Thyroid gland (tissue), 4 donors: Measurements from ENCODE around the gene TGFA. TPM values are rescaled to one million over a fixed set of nuclear protein-coding genes. Genes with fewer than 3 reads are reported as not detected.
A peak's percentile ranks its signal among the peaks of the same experiment; 100 is the strongest.

Source experiments
- DNase-seq, 2 donors: peaks; one replicate each; pipeline ENCODE4 v3.0.0-alpha.2; 2019
- H3K27ac ChIP-seq, 3 donors: fragments of 200-600 bp; sonication (generic); 1 replicate in 2 of 3; 2 replicates in 1 of 3; pipeline ENCODE4 v1.5.1; 2016 to 2019; ENCODE audit warnings: mild to moderate bottlenecking in 1 of 3, moderate library complexity in 1 of 3
- H3K27me3 ChIP-seq: fragments of 200-600 bp; sonication (generic); one replicate; pipeline ENCODE4 v1.5.1; 2019
- H3K36me3 ChIP-seq, 2 donors: fragments of 200-600 bp; sonication (generic); one replicate each; pipeline ENCODE4 v1.5.1; 2016 to 2019
- H3K4me1 ChIP-seq, 2 donors: fragments of 200-600 bp; sonication (generic); one replicate each; pipeline ENCODE4 v1.5.1; 2017 to 2019
- H3K4me3 ChIP-seq, 3 donors: fragments of 200-600 bp; sonication (generic); replicated peaks in 1 of 3; 1 replicate in 2 of 3; 2 replicates in 1 of 3; pipeline ENCODE4 v1.5.1; 2016; ENCODE audit warnings: mild to moderate bottlenecking in 1 of 3
- H3K9me3 ChIP-seq: fragments of 200-600 bp; sonication (generic); one replicate; pipeline ENCODE4 v1.5.1; 2017
- CTCF ChIP-seq, 6 experiments: fragments of 200-600 bp in 3 of 6; fragments of 450-650 bp in 3 of 6; sonication (generic) in 3 of 6; IDR thresholded peaks; one replicate each; pipeline ENCODE4 v1.5.1; 2016 to 2019; ENCODE audit warnings: antibody characterized with exemption in 6 of 6, mild to moderate bottlenecking in 2 of 6, inconsistent platforms in 1 of 6, moderate library complexity in 1 of 6
- POLR2A ChIP-seq, 2 donors: fragments of 450-650 bp; IDR thresholded peaks; one replicate each; pipeline ENCODE4 v1.6.1; 2017; ENCODE audit warnings: antibody characterized with exemption in 2 of 2, mild to moderate bottlenecking in 2 of 2, moderate library complexity in 1 of 2
- WGBS, 2 donors: methylation state at CpG; one replicate each; pipeline ENCODE4 v1.1.5; 2017; 5-methylcytosine and 5-hydroxymethylcytosine counted together
- intact Hi-C: fragments of 100-400 bp; cut with DNase I; formaldehyde crosslinking; loops from one replicate; pipeline ENCODE4 v1.15.1; 2023
- total RNA-seq, 4 donors: library from RNA; depleted of rRNA; stranded (reverse); fragments of >200 nt; gene quantifications; one replicate each; pipeline ENCODE4 v1.2.3, GENCODE V29; 2016

TGFA gene
- total RNA-seq, 4 donors from 2014 or later: 12.9 to 23.0 (median 18.6) TPM

- intact Hi-C loops: no loop called here
These were observed 49.7 kb downstream of the TGFA start for GRCh38 chr2:70503896-70504295.

DNA sequence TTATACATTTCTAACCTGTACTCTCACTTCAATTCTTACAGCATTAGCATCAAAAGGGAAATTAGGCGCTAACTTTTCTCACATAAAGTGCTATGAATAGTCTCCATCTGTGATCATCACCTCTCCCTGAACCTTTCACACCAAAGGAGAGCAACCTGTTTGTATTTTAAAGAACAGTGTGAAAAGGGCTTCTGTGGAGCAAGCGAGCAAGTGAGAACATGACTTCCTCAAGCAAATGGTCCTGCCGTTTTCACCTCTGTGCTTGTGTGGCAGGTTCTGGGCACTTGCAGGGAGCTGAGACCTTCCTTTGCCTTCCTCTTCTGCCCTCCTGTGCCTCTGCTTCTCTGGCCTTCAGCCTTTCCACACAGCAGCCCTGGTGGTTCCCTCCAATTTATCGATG lies 51.9 kb downstream of the TGFA start:
- Histone ChIP-seq H3K27me3 (no peaks in the 10 kb centered on the region), H3K4me1 (peaks cover 20 to 23% of the 10 kb centered on the region in 2 donors), H3K4me3 (no peak overlapping the region), H3K36me3 (no peaks in the 10 kb centered on the region), H3K27ac (no peak overlapping the region), H3K9me3 (no peaks in the 10 kb centered on the region)
- intact Hi-C loops: no loop called here
- TF ChIP-seq POLR2A (IDR thresholded peaks at IDR 0.05): no peak
- TF ChIP-seq CTCF (IDR thresholded peaks at IDR 0.05): no peak
- WGBS, 2 donors: 79 to 82% methylated on average over 4 of the region's 4 CpGs
- DNase-seq: no peak

More at GRCh38 chr2:70503896-70504295, 49.7 kb downstream of the TGFA start:
- Histone ChIP-seq H3K9me3 (no peaks in the 10 kb centered on the region), H3K27me3 (no peaks in the 10 kb centered on the region), H3K4me3 (no peak overlapping the region), H3K36me3 (no peaks in the 10 kb centered on the region), H3K27ac (no peak overlapping the region), H3K4me1 (peaks cover 2 to 3% of the 10 kb centered on the region in 2 donors)
- 87 to 94% methylated on average over 4 of the region's 4 CpGs for WGBS, 2 donors
- TF ChIP-seq CTCF (IDR thresholded peaks at IDR 0.05) (no peak), POLR2A (IDR thresholded peaks at IDR 0.05) (no peak)
- no peak for DNase-seq

DNA sequence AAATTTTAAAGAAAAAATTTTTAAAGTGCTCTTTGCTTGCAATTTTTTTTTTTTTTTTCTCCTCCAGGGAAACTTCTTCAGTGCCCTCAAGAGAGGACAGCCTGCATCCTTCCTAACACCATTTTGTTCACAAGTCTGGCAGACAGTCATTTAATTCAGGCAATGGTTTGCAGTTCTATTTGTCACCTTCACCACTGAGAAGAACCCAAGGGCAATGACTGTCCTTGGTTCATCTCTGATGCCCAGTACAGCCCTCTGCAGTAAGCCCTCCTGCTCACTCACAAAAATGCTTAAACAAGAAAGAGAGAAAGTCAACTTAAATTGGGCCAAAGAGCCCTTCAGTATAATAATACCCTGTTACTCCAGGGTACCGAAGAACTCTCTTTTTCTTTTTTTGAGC lies 52.4 kb downstream of the TGFA start:
- Histone ChIP-seq H3K4me1 (peaks cover 20 to 23% of the 10 kb centered on the region in 2 donors), H3K9me3 (no peaks in the 10 kb centered on the region), H3K4me3 (no peak overlapping the region), H3K36me3 (no peaks in the 10 kb centered on the region), H3K27ac (no peak overlapping the region), H3K27me3 (no peaks in the 10 kb centered on the region)
- DNase-seq: no peak
- TF ChIP-seq CTCF (IDR thresholded peaks at IDR 0.05) (no peak), POLR2A (IDR thresholded peaks at IDR 0.05) (no peak)
- intact Hi-C loops: no loop called here
- 89 to 91% methylated on average over 1 of the region's 1 CpG for WGBS, 2 donors

DNA sequence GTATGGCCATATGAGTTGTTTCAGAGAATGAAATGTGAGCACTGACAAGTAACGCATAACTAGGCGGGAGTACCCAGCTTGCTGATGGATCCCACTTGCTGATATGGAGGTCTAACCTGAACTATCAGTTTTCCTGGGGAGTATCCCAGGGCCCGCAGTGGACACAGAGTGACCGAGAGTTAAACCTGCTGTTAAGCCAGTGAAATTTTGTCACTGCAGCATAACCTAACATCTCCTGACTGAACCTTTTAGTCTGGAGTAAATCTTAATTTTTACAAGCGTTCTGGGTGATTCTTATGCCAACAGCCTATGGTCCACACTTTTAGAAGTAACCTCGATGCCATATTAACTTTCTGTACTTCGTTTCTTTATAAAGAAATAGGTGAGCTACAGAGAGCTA lies 54.4 kb downstream of the TGFA start:
- no peaks in the 10 kb centered on the region for H3K36me3 ChIP-seq
- H3K9me3 ChIP-seq: no peaks in the 10 kb centered on the region
- H3K27me3 ChIP-seq: no peaks in the 10 kb centered on the region
- intact Hi-C loops: no loop called here
- WGBS, 2 donors: 93 to 97% methylated on average over 7 of the region's 7 CpGs
- H3K4me1 ChIP-seq: peaks cover 20 to 26% of the 10 kb centered on the region in 2 donors
- peak overlapping the region in 2 of 3 donors; percentile 69 to 75 for H3K27ac ChIP-seq
- H3K4me3 ChIP-seq: no peak overlapping the region
- TF ChIP-seq CTCF (IDR thresholded peaks at IDR 0.05) (no peak), POLR2A (IDR thresholded peaks at IDR 0.05) (no peak)
- DNase-seq: no peak

DNA sequence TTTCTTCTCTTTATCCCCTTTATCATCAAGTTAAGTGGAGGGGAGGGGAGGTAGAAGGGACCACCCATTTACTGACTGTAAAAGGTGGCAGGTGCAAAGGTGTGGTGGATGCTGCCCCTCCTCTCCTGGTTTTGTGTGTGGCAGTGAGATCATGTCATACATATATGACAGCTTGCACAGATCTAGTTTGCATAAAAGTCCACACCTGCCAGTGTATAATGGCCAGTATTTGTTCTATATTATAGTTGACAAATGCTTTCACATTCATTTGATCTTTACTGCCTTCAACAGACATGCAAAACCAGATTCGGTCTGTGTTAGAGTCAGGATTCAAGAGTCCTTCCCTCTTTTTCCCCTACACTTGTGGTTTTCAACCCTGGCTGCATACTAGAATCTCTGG lies 55.1 kb downstream of the TGFA start:
- TF ChIP-seq CTCF (IDR thresholded peaks at IDR 0.05) (no peak), POLR2A (IDR thresholded peaks at IDR 0.05) (no peak)
- H3K27me3 ChIP-seq: no peaks in the 10 kb centered on the region
- 90 to 91% methylated on average over 1 of the region's 1 CpG for whole genome bisulfite sequencing, 2 donors
- no peak for DNase-seq
- no peak overlapping the region for H3K4me3 ChIP-seq
- peak overlapping the region in 2 of 3 donors; percentile 69 to 75 for H3K27ac ChIP-seq
- peaks cover 20 to 29% of the 10 kb centered on the region in 2 donors for H3K4me1 ChIP-seq
- no peaks in the 10 kb centered on the region for H3K36me3 ChIP-seq
- intact Hi-C loops: no loop called here
- no peaks in the 10 kb centered on the region for H3K9me3 ChIP-seq
